WTC11 (cell line): Measurements from ENCODE around the gene FOCAD.

Experiments used
- ATF1 ChIP-seq: sonication (generic); formaldehyde crosslinking; IDR thresholded peaks from 2 replicates; pipeline ENCODE4 v1.8.1; 2023; ENCODE audit warnings: mild to moderate bottlenecking, moderate library complexity, missing genetic modification reagents
- ATF3 ChIP-seq: sonication (generic); formaldehyde crosslinking; conservative IDR thresholded peaks from 2 replicates; pipeline ENCODE4 v1.8.1; 2022; ENCODE audit warnings: mild to moderate bottlenecking, missing genetic modification reagents
- CREB1 ChIP-seq: sonication (generic); formaldehyde crosslinking; IDR thresholded peaks from 2 replicates; pipeline ENCODE4 v1.8.0; 2023; ENCODE audit warnings: mild to moderate bottlenecking, missing genetic modification reagents
- CTCF ChIP-seq: fragments of 200-600 bp; IDR thresholded peaks from 2 replicates; pipeline ENCODE4 v1.8.0; 2022; ENCODE audit warnings: antibody characterized with exemption
- ELF4 ChIP-seq: sonication (generic); formaldehyde crosslinking; IDR thresholded peaks from 2 replicates; pipeline ENCODE4 v1.8.1; 2022; ENCODE audit warnings: low read depth, mild to moderate bottlenecking, moderate library complexity, missing genetic modification reagents
- HMGXB4 ChIP-seq: sonication (generic); formaldehyde crosslinking; IDR thresholded peaks from 2 replicates; pipeline ENCODE4 v1.8.1; 2023; ENCODE audit warnings: mild to moderate bottlenecking, moderate library complexity, missing genetic modification reagents
- KAT7 ChIP-seq: sonication (generic); formaldehyde crosslinking; IDR thresholded peaks from 2 replicates; pipeline ENCODE4 v1.8.1; 2023; ENCODE audit warnings: missing genetic modification reagents, mild to moderate bottlenecking, borderline replicate concordance
- MAX ChIP-seq: sonication (generic); formaldehyde crosslinking; IDR thresholded peaks from 2 replicates; pipeline ENCODE4 v1.8.0; 2022; ENCODE audit warnings: mild to moderate bottlenecking, missing genetic modification reagents
- NFYB ChIP-seq: sonication (generic); formaldehyde crosslinking; conservative IDR thresholded peaks from 2 replicates; pipeline ENCODE4 v1.8.0; 2022; ENCODE audit warnings: low read depth, missing genetic modification reagents
- TCF7 ChIP-seq: sonication (generic); formaldehyde crosslinking; IDR thresholded peaks from 2 replicates; pipeline ENCODE4 v1.8.0; 2022; ENCODE audit warnings: mild to moderate bottlenecking, low read depth, missing genetic modification reagents, moderate library complexity
- TEAD1 ChIP-seq: sonication (generic); formaldehyde crosslinking; IDR thresholded peaks from 2 replicates; pipeline ENCODE4 v1.8.0; 2022; ENCODE audit warnings: mild to moderate bottlenecking, missing genetic modification reagents
- TEAD4 ChIP-seq: sonication (generic); formaldehyde crosslinking; IDR thresholded peaks from 2 replicates; pipeline ENCODE4 v1.8.0; 2022; ENCODE audit warnings: mild to moderate bottlenecking, missing genetic modification reagents
- ZNF121 ChIP-seq: sonication (generic); formaldehyde crosslinking; IDR thresholded peaks from 2 replicates; pipeline ENCODE4 v1.8.0; 2023; ENCODE audit warnings: missing genetic modification reagents
- ZNF423 ChIP-seq: fragments of 250-450 bp; sonication (Bioruptor Pico); IDR thresholded peaks from 2 replicates; pipeline ENCODE4 v2.1.2; 2022; ENCODE audit warnings: mild to moderate bottlenecking, moderate library complexity

GRCh38 chr9:20978249-20978648 is 294.2 kb downstream of the FOCAD start:
- TF ChIP-seq TEAD1 (CRISPR knock-in tag): no peak
- TF ChIP-seq CTCF: no peak
- TF ChIP-seq ATF1 (CRISPR knock-in tag): no peak
- no peak for TF ChIP-seq HMGXB4 (CRISPR knock-in tag)
- TF ChIP-seq ZNF423 (CRISPR knock-in tag): no peak
- no peak for TF ChIP-seq CREB1 (CRISPR knock-in tag)
- TF ChIP-seq TEAD4 (CRISPR knock-in tag): no peak
- TF ChIP-seq ELF4: no peak
- TF ChIP-seq ATF3 (CRISPR knock-in tag): no peak
- TF ChIP-seq ZNF121 (CRISPR knock-in tag): no peak
- TF ChIP-seq MAX (CRISPR knock-in tag): no peak
- no peak for TF ChIP-seq NFYB (CRISPR knock-in tag)
- TF ChIP-seq TCF7 (CRISPR knock-in tag): no peak
- no peak for TF ChIP-seq KAT7 (CRISPR knock-in tag)
